Activated B cell treated with CpG ODN at 0.5 μM for 24 hours (primary cell): ENCODE data around the gene SCAMP2. TPM values are rescaled to one million over a fixed set of nuclear protein-coding genes. Genes with fewer than 3 reads are reported as not detected.

ENCODE experiments used
- ATAC-seq: fragments of 200-7000 bp; cut with Tn5 transposase; one replicate; pipeline ENCODE4 v1.10.0; 2021; ENCODE audit warnings: low read depth, mild to moderate bottlenecking, moderate library complexity
- CTCF ChIA-PET: fragments of 350-600 bp; sonication (Branson Sonifier 250); formaldehyde crosslinking; loops from one replicate; lab custom pipeline; 2021; ENCODE audit warnings: antibody characterized with exemption; lab: Charles Lee
- POLR2A ChIA-PET: fragments of 350-600 bp; sonication (Branson Sonifier 250); formaldehyde crosslinking; loops from one replicate; lab custom pipeline; 2021; ENCODE audit warnings: antibody characterized with exemption; lab: Charles Lee
- DNase-seq: peaks from one replicate; pipeline ENCODE4 v3.0.0; 2022
- H3K27ac Mint-ChIP-seq: one replicate; pipeline ENCODE4 v1.8.0; 2020; ENCODE audit warnings: mixed read lengths
- H3K27me3 Mint-ChIP-seq: one replicate; pipeline ENCODE4 v1.8.0; 2021; ENCODE audit warnings: mixed read lengths
- H3K36me3 Mint-ChIP-seq: one replicate; pipeline ENCODE4 v1.8.0; 2021; ENCODE audit warnings: low read depth, mixed read lengths
- H3K4me1 Mint-ChIP-seq: one replicate; pipeline ENCODE4 v1.8.0; 2021; ENCODE audit warnings: mixed read lengths
- H3K4me3 Mint-ChIP-seq: one replicate; pipeline ENCODE4 v1.8.0; 2020; ENCODE audit warnings: mild to moderate bottlenecking, mixed read lengths
- H3K9me3 Mint-ChIP-seq: one replicate; pipeline ENCODE4 v1.8.0; 2020; ENCODE audit warnings: mixed read lengths
- CTCF ChIP-seq: fragments of 200-600 bp; IDR thresholded peaks from one replicate; pipeline ENCODE4 v1.8.0; 2022; ENCODE audit warnings: antibody characterized with exemption, mild to moderate bottlenecking
- intact Hi-C: fragments of 100-400 bp; cut with micrococcal nuclease; formaldehyde crosslinking; loops from one replicate; pipeline ENCODE4 v1.15.1; 2024
- total RNA-seq: library from RNA; stranded (reverse); gene quantifications from 2 replicates; pipeline ENCODE4 v1.2.3, GENCODE V29; 2022

The SCAMP2 gene
- total RNA-seq, 1 donor from 2014 or later = 112 TPM

- no peaks in the 10 kb centered on the region for H3K27me3 Mint-ChIP-seq
- H3K9me3 Mint-ChIP-seq = no peaks in the 10 kb centered on the region
- POLR2A ChIA-PET = interaction anchor here (4.0 to 4.9 kb wide), 2 partner anchors 11 to 14 kb away, joined by 35 to 42 read pairs; partner anchors contain the start of gene ULK3
- H3K4me1 Mint-ChIP-seq = peaks cover 49% of the 10 kb centered on the region
- ATAC-seq (no peak), DNase-seq (no peak)
- peak overlapping the region; percentile 24 for H3K4me3 Mint-ChIP-seq
- CTCF ChIA-PET = interaction anchor here (3.9 kb wide), 1 partner anchor 45 kb away, joined by 22 read pairs; no protein-coding TSS in a partner anchor
- intact Hi-C loops = loop anchor here (2.0 kb wide), 1 partner anchor 13 kb away; the partner anchor contains the start of gene ULK3
- no peak for TF ChIP-seq CTCF
- peaks cover 40% of the 10 kb centered on the region for H3K36me3 Mint-ChIP-seq
- H3K27ac Mint-ChIP-seq = peak overlapping the region; percentile 50
These were observed 17.3 kb downstream of the SCAMP2 start for GRCh38 chr15:74855857-74856256.

GRCh38 chr15:74854453-74855022 is 18.6 kb downstream of the SCAMP2 start:
- intact Hi-C loops = no loop called here
- Mint-ChIP-seq H3K27me3 (no peaks in the 10 kb centered on the region), H3K36me3 (peaks cover 52% of the 10 kb centered on the region), H3K27ac (peak overlapping the region; percentile 24), H3K4me1 (peaks cover 48% of the 10 kb centered on the region), H3K9me3 (no peaks in the 10 kb centered on the region), H3K4me3 (no peak overlapping the region)
- ChIA-PET CTCF (no interaction called here), POLR2A (interaction anchor here (0.5 to 1.2 kb wide), 2 partner anchors 11 to 25 kb away, joined by 3 to 5 read pairs; no protein-coding TSS in a partner anchor)
- no peak for DNase-seq
- ATAC-seq = no peak
- no peak for TF ChIP-seq CTCF

- no peak for DNase-seq
- no peaks in the 10 kb centered on the region for H3K9me3 Mint-ChIP-seq
- intact Hi-C loops = no loop called here
- peaks cover 70% of the 10 kb centered on the region for H3K36me3 Mint-ChIP-seq
- TF ChIP-seq CTCF = no peak
- H3K4me1 Mint-ChIP-seq = peaks cover 25% of the 10 kb centered on the region
- no peak overlapping the region for H3K27ac Mint-ChIP-seq
- no peak for ATAC-seq
- CTCF ChIA-PET = no interaction called here
- H3K4me3 Mint-ChIP-seq = no peak overlapping the region
- H3K27me3 Mint-ChIP-seq = no peaks in the 10 kb centered on the region
- POLR2A ChIA-PET = no interaction called here
These were observed 21.2 kb downstream of the SCAMP2 start for GRCh38 chr15:74851960-74852359.

GRCh38 chr15:74850393-74850792 is 22.8 kb downstream of the SCAMP2 start:
- H3K27me3 Mint-ChIP-seq = no peaks in the 10 kb centered on the region
- DNase-seq (no peak), ATAC-seq (no peak)
- ChIA-PET CTCF (no interaction called here), POLR2A (no interaction called here)
- no peak overlapping the region for H3K4me3 Mint-ChIP-seq
- H3K9me3 Mint-ChIP-seq = no peaks in the 10 kb centered on the region
- H3K27ac Mint-ChIP-seq = no peak overlapping the region
- H3K36me3 Mint-ChIP-seq = peaks cover 70% of the 10 kb centered on the region
- intact Hi-C loops = no loop called here
- H3K4me1 Mint-ChIP-seq = peaks cover 20% of the 10 kb centered on the region
- TF ChIP-seq CTCF = no peak

GRCh38 chr15:74847432-74847831 is 25.7 kb downstream of the SCAMP2 start:
- no peak overlapping the region for H3K27ac Mint-ChIP-seq
- CTCF ChIA-PET = interaction anchor here (0.6 to 1.0 kb wide), 3 partner anchors 29 to 59 kb away, joined by 3 read pairs; partner anchors contain the start of gene FAM219B
- no peaks in the 10 kb centered on the region for H3K27me3 Mint-ChIP-seq
- DNase-seq (no peak), ATAC-seq (no peak)
- H3K4me3 Mint-ChIP-seq = no peak overlapping the region
- peaks cover 63% of the 10 kb centered on the region for H3K36me3 Mint-ChIP-seq
- intact Hi-C loops = no loop called here
- POLR2A ChIA-PET = interaction anchor here (0.5 to 6.3 kb wide), 4 partner anchors 10 to 26 kb away, joined by 3 to 42 read pairs (median 8); no protein-coding TSS in a partner anchor
- H3K9me3 Mint-ChIP-seq = no peaks in the 10 kb centered on the region
- no peak for TF ChIP-seq CTCF
- peaks cover 35% of the 10 kb centered on the region for H3K4me1 Mint-ChIP-seq
